IMR-90 (cell line): ENCODE results near the gene SURF4. TPM values are rescaled to one million over a fixed set of nuclear protein-coding genes. Genes with fewer than 3 reads are reported as not detected.
A peak's percentile ranks its signal among the peaks of the same experiment; 100 is the strongest.
"Not testable (repeated sequence)": the region's sequence is repeated elsewhere in the genome, so short reads cannot be mapped to it uniquely, and the experiment has no call there.

Experiments used
- ATAC-seq: fragments of 200-7000 bp; cut with Tn5 transposase; 2 replicates; pipeline ENCODE4 v1.9.1; 2020; ENCODE audit warnings: low read depth, mild to moderate bottlenecking, moderate library complexity
- BruUV-seq: library from RNA; stranded (reverse); fragments of 400-500 nt; replicated peaks from 2 replicates; lab custom pipeline; 2021; lab: Mats Ljungman, UMichigan
- CTCF ChIA-PET: fragments of 300-600 bp; formaldehyde crosslinking; extraction: SDS; loops from one replicate; lab custom pipeline; 2021; ENCODE audit warnings: antibody characterized with exemption; lab: Yijun Ruan, JAX
- POLR2A ChIA-PET: fragments of 300-600 bp; sonication (Branson Sonifier 250); formaldehyde crosslinking; loops from one replicate; lab custom pipeline; 2022; ENCODE audit warnings: antibody characterized with exemption; ENCODE audit not compliant: unreplicated experiment; lab: Charles Lee
- DNase-seq: peaks from one replicate; pipeline ENCODE4 v3.0.0; 2013
- H2AFZ ChIP-seq: replicated peaks from 2 replicates; pipeline ENCODE3; 2013; ENCODE audit warnings: low read length, mild to moderate bottlenecking; ENCODE audit not compliant: poor library complexity
- H2AK5ac ChIP-seq: 2 replicates; pipeline ENCODE4 v1.6.1; 2013; ENCODE audit warnings: low read depth, low read length, inconsistent platforms
- H2AK9ac ChIP-seq: replicated peaks from 2 replicates; pipeline ENCODE3; 2013; ENCODE audit warnings: mild to moderate bottlenecking, low read depth, low read length, moderate library complexity; ENCODE audit not compliant: poor library complexity
- H2BK120ac ChIP-seq: 2 replicates; pipeline ENCODE4 v1.6.1; 2013; ENCODE audit warnings: low read depth, low read length, inconsistent platforms
- H2BK15ac ChIP-seq: 3 replicates; pipeline ENCODE4 v1.6.1; 2013; ENCODE audit warnings: low read depth, low read length, inconsistent platforms
- H2BK20ac ChIP-seq: 2 replicates; pipeline ENCODE4 v1.6.1; 2013; ENCODE audit warnings: low read depth, mild to moderate bottlenecking, inconsistent platforms, low read length, moderate library complexity
- H2BK5ac ChIP-seq: 2 replicates; pipeline ENCODE4 v1.6.1; 2013; ENCODE audit warnings: mild to moderate bottlenecking, low read depth, low read length, inconsistent platforms; ENCODE audit not compliant: poor library complexity, severe bottlenecking
- H3K14ac ChIP-seq: replicated peaks from 2 replicates; pipeline ENCODE4 v1.6.1; 2013; ENCODE audit warnings: low read depth, low read length, inconsistent platforms
- H3K18ac ChIP-seq: 2 replicates; pipeline ENCODE4 v1.6.1; 2013; ENCODE audit warnings: low read depth, low read length, control low read depth
- H3K23ac ChIP-seq: 2 replicates; pipeline ENCODE4 v1.6.1; 2013; ENCODE audit warnings: low read depth, low read length, inconsistent platforms
- H3K27ac ChIP-seq: 2 replicates; pipeline ENCODE4 v1.5.1; 2013; ENCODE audit warnings: mild to moderate bottlenecking, control low read depth, low read length; ENCODE audit not compliant: insufficient read depth
- H3K27me3 ChIP-seq: 2 replicates; pipeline ENCODE4 v1.6.1; 2013; ENCODE audit warnings: low read length; ENCODE audit not compliant: control insufficient read depth, insufficient read depth
- H3K36me3 ChIP-seq: 2 replicates; pipeline ENCODE4 v1.6.1; 2013; ENCODE audit warnings: low read length, mixed read lengths; ENCODE audit not compliant: control insufficient read depth, insufficient read depth
- H3K4ac ChIP-seq: 2 replicates; pipeline ENCODE4 v1.6.1; 2013; ENCODE audit warnings: low read depth, low read length, inconsistent platforms
- H3K4me1 ChIP-seq: 2 replicates; pipeline ENCODE4 v1.6.1; 2013; ENCODE audit warnings: low read length, mixed read lengths; ENCODE audit not compliant: control insufficient read depth, insufficient read depth
- H3K4me2 ChIP-seq: 2 replicates; pipeline ENCODE4 v1.6.1; 2013; ENCODE audit warnings: low read depth, mild to moderate bottlenecking, control low read depth, low read length, moderate library complexity
- H3K4me3 ChIP-seq: 2 replicates; pipeline ENCODE4 v1.5.1; 2013; ENCODE audit warnings: low read depth, mild to moderate bottlenecking, control low read depth, low read length, moderate library complexity; ENCODE audit not compliant: insufficient read depth
- H3K56ac ChIP-seq: 2 replicates; pipeline ENCODE4 v1.6.1; 2013; ENCODE audit warnings: low read length, inconsistent platforms; ENCODE audit not compliant: insufficient read depth; ENCODE audit errors: extremely low read depth
- H3K79me1 ChIP-seq, 2 experiments: 2 replicates each; pipeline ENCODE4 v1.6.1; 2013; ENCODE audit warnings: low read length in 2 of 2, inconsistent platforms in 1 of 2, low read depth in 1 of 2
- H3K9ac ChIP-seq: 2 replicates; pipeline ENCODE4 v1.6.1; 2013; ENCODE audit warnings: low read depth, low read length, control low read depth
- H3K9me1 ChIP-seq: 2 replicates; pipeline ENCODE4 v1.6.1; 2013; ENCODE audit warnings: low read length, inconsistent platforms; ENCODE audit not compliant: insufficient read depth
- H3K9me3 ChIP-seq: 2 replicates; pipeline ENCODE4 v1.6.1; 2013; ENCODE audit warnings: low read length; ENCODE audit not compliant: control insufficient read depth, insufficient read depth
- H4K20me1 ChIP-seq: 2 replicates; pipeline ENCODE4 v1.6.1; 2013; ENCODE audit warnings: low read length, inconsistent platforms; ENCODE audit not compliant: insufficient read depth
- H4K5ac ChIP-seq: 2 replicates; pipeline ENCODE4 v1.6.1; 2013; ENCODE audit warnings: mild to moderate bottlenecking, low read depth, low read length, control low read depth
- H4K8ac ChIP-seq, 2 experiments: 2 replicates each; pipeline ENCODE4 v1.6.1; 2013; ENCODE audit warnings: low read depth in 2 of 2, low read length in 2 of 2, control low read depth in 1 of 2, inconsistent platforms in 1 of 2
- H4K91ac ChIP-seq: 2 replicates; pipeline ENCODE4 v1.6.1; 2013; ENCODE audit warnings: low read depth, low read length, inconsistent platforms; ENCODE audit not compliant: insufficient read depth
- WGBS, 2 experiments: methylation state at CpG; one replicate each; pipeline versions ENCODE4 v1.1.5 to v1.1.7; 2013; ENCODE audit warnings: missing lambda C conversion rate in 2 of 2; ENCODE audit not compliant: insufficient read length in 1 of 2; ENCODE audit errors: extremely low coverage in 2 of 2; 5-methylcytosine and 5-hydroxymethylcytosine counted together
- dilution Hi-C: fragments of 300-500 bp; cut with HindIII; formaldehyde crosslinking; loops from one replicate; pipeline ENCODE4 v1.14.3; 2018; ENCODE audit warnings: low sequenced_read_pairs; ENCODE audit not compliant: unreplicated experiment
- in situ Hi-C: fragments of 300-500 bp; cut with MboI; formaldehyde crosslinking; loops from 3 replicates; pipeline ENCODE4 v1.14.3; 2019; ENCODE audit warnings: low sequenced_read_pairs, inconsistent platforms, mixed read lengths
- intact Hi-C: fragments of 100-400 bp; cut with micrococcal nuclease; formaldehyde crosslinking; loops from 2 replicates; pipeline ENCODE4 v1.10.0; 2022
- polyA plus RNA-seq, 3 experiments: library from polyadenylated mRNA; depleted of rRNA; stranded (reverse); fragments of >200 nt; gene quantifications; 2 replicates each; pipeline ENCODE4 v1.2.3, GENCODE V29; 2012; ENCODE audit warnings: low replicate concordance in 1 of 3
- total RNA-seq: library from RNA; depleted of rRNA; stranded (reverse); fragments of >200 nt; gene quantifications from 2 replicates; pipeline ENCODE4 v1.2.3, GENCODE V29; 2012

Gene SURF4
- total and polyA plus RNA-seq, 2 of the 4 experiments (the other 2 are of a cell fraction) = 307 to 532 TPM

DNA sequence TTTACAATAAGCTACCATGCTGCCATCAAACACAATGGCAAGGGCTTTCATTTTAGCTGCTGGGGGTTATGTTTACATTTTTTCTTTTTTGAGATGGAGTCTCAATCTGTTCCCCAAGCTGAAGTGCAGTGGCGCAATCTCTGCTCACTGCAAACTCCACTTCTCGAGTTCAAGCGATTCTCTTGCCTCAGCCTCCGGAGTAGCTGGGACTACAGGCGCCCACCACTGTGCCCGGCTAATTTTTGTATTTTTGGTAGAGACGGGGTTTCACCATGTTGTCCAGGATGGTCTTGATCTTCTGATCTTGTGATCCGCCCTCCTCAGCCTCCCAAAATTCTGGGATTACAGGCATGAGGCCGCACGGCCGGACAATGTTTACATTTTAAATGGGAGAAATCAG lies 41.0 kb downstream of the SURF4 start:
- H3K56ac ChIP-seq, H3K4me3 ChIP-seq, H2AK9ac ChIP-seq, DNase-seq, H4K91ac ChIP-seq, H4K20me1 ChIP-seq, H3K27me3 ChIP-seq, H3K23ac ChIP-seq, H4K8ac ChIP-seq, H2BK5ac ChIP-seq, intact Hi-C loops, H2AK5ac ChIP-seq, dilution Hi-C loops, POLR2A ChIA-PET, H4K5ac ChIP-seq, H2BK15ac ChIP-seq, H3K4me1 ChIP-seq, in situ Hi-C loops, H3K18ac ChIP-seq, BruUV-seq, H3K9me3 ChIP-seq, H3K27ac ChIP-seq, H2BK120ac ChIP-seq, H2BK20ac ChIP-seq, H3K14ac ChIP-seq, ATAC-seq, H3K4ac ChIP-seq, H2AFZ ChIP-seq: not testable (repeated sequence)
- 95% methylated on average over 4 of the region's 11 CpGs; no CpG with 5 or more reads in 1 of the 2 experiments for WGBS, 2 experiments
- Histone ChIP-seq H3K36me3 (peaks cover 42% of the 10 kb centered on the region), H3K9me1 (peaks cover 10% of the 10 kb centered on the region; the same call in 1 of the 2 replicates), H3K79me1 (peaks cover 17 to 34% of the 10 kb centered on the region in 2 experiments), H3K4me2 (peak overlapping the region; percentile 95; the same call in 1 of the 2 replicates), H3K9ac (peak overlapping the region; percentile 82; the same call in 1 of the 2 replicates)
- CTCF ChIA-PET = interaction anchor here (0.5 kb wide), 1 partner anchor 137 kb away, joined by 3 read pairs; no protein-coding TSS in a partner anchor
